Superior temporal gyrus (tissue), 1 donor: ENCODE data around the gene KLHL17.
A peak's percentile ranks its signal among the peaks of the same experiment; 100 is the strongest.
"Not testable (repeated sequence)": the region's sequence is repeated elsewhere in the genome, so short reads cannot be mapped to it uniquely, and the experiment has no call there.

Experiments used
- DNase-seq: peaks from one replicate; pipeline ENCODE4 v3.0.0-alpha.2; 2016; ENCODE audit errors: extremely low spot score

Gene KLHL17

GRCh38 chr1:999725-1000356, 39.5 kb downstream of the KLHL17 start, which contains the start of gene HES4:
Gene HES4 (minus strand): TSS chr1:1000097. CDS start chr1:999973, 124 bp downstream.
- DNase-seq: peak; percentile 38

GRCh38 chr1:1000357-1001056, 40.1 kb downstream of the KLHL17 start:
- no peak for DNase-seq

GRCh38 chr1:1001057-1001783, 40.8 kb downstream of the KLHL17 start:
- DNase-seq: no peak

GRCh38 chr1:1003618-1004419, 43.4 kb downstream of the KLHL17 start:
- DNase-seq: no peak

- DNase-seq: no peak
Observed at GRCh38 chr1:1004420-1004779, 44.0 kb downstream of the KLHL17 start.

GRCh38 chr1:1004780-1005697, 44.7 kb downstream of the KLHL17 start:
- no peak for DNase-seq

- DNase-seq: no peak
Observed at GRCh38 chr1:1005774-1006304, 45.5 kb downstream of the KLHL17 start.

- no peak for DNase-seq
Observed at GRCh38 chr1:1006305-1007159, 46.1 kb downstream of the KLHL17 start.

GRCh38 chr1:1010131-1010530, 49.7 kb downstream of the KLHL17 start:
- not testable (repeated sequence) for DNase-seq

- no peak for DNase-seq
Observed at GRCh38 chr1:1011396-1011949, 51.1 kb downstream of the KLHL17 start.

- not testable (repeated sequence) for DNase-seq
Observed at GRCh38 chr1:1012736-1013104, 52.3 kb downstream of the KLHL17 start.

GRCh38 chr1:1013105-1013921, 52.9 kb downstream of the KLHL17 start, which contains the start of gene ISG15:
Gene ISG15 (plus strand): TSS chr1:1013497. CDS start chr1:1013574, 77 bp downstream.
- peak; percentile 77 for DNase-seq

- DNase-seq: no peak
Observed at GRCh38 chr1:1013922-1014648, 53.7 kb downstream of the KLHL17 start.

GRCh38 chr1:1014799-1015681, 54.7 kb downstream of the KLHL17 start:
- DNase-seq: no peak
